NCI-H510A (cell line): ENCODE data around the gene ORMDL3.
A peak's percentile ranks its signal among the peaks of the same experiment; 100 is the strongest.
"Not testable (repeated sequence)": the region's sequence is repeated elsewhere in the genome, so short reads cannot be mapped to it uniquely, and the experiment has no call there.

Experiments used
- DNase-seq: peaks from one replicate; lab custom pipeline; 2025; lab: John Stamatoyannopoulos, UW

ORMDL3 gene

DNA sequence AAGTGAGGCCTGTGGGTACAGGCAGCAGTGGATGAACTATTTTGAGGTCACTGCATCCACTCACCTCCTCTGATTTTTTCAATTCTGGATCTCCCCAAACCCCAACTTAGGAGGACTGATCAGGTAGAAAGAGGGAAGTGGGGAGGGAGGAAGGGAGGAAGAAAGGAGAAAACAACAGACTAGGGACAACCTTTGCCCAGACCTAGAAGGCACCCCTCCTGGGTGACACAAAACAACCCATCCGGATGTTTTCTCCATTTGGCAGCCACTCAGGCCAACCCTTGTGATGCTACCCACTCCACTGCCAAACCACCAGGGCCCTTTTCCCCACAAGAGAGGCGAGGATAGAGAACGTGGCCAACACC, 2.7 kb downstream of the ORMDL3 start:
- DNase-seq, result no peak

DNA sequence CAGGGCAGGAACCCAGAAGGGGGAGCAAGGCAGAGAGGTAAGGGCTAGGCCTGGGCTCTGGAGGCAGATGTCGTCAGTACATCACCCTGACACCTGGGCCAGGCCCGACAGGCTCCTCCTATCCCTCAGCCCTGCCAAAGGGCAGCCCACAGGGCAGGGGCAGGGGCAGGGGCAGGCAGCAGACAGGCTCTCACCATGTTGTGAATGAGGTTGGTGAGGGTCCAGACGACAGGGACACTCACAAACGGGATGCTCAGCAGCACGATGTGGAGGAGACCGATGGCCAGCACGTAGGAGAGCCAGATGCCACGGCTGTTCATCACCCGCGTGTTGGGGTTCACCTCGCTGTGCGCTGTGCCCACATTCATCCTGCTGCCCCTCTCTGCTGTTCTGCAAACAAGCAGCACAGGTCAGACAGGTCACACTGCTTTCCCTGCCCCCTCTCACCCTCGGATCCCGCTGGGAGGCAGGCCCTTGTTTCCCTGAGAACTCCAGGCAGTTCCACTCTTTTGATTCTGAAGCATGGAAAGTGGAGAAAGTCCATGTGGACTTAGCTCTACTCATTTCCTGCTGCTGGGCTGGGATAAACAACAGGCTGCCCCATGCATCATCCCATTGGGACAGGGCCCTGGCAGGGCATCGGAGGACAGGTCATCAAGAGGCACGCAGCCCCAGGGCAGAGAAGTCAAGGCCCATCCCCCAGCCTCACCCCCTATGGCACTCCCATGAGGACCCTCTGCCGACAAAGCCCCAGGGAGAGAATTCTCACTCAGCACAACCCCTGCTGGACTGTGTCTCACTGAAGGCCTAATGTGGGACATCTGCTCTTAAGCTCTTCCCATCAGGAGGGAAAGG, 3.3 kb downstream of the ORMDL3 start:
- no peak for DNase-seq

DNA sequence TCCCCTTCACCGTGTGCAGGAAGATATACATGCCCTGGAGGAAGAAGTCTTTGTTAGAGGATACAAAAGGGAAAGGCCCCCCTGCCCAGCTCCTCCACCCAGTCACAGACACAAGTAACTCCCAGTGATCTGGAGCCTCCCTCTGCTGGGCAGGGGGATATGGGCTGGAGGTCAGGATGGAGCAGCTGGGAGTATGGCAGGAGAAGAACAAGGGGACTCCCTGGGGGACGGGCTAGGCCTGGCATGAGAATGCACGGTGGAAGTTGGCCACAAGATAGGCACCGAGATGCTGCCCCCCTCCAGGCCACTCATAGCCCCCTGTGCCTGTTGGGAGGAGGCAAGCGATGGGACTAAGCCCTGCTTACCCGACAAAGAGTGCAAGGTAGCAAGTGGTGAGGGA, 4.2 kb downstream of the ORMDL3 start:
- DNase-seq, result no peak

DNA sequence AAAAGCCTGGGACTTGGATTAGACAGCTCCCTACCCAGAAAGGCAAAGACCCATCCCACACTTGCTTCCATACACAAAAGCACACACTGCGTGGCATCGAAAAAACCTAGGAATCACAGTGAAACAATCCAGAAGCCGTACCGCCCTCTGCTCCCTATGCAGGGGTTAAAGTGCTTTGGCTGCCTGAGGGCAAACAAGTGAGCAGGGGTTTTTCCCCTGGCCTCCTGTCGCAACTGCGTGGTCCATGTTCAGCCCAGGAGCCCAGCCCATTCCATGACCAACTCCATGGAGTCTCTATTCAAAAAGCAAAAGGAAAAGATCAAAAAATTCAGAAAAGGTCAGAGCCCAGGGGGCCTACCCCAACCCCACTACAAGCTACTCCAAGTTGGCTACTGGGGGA, 5.4 kb downstream of the ORMDL3 start:
- no peak for DNase-seq

DNA sequence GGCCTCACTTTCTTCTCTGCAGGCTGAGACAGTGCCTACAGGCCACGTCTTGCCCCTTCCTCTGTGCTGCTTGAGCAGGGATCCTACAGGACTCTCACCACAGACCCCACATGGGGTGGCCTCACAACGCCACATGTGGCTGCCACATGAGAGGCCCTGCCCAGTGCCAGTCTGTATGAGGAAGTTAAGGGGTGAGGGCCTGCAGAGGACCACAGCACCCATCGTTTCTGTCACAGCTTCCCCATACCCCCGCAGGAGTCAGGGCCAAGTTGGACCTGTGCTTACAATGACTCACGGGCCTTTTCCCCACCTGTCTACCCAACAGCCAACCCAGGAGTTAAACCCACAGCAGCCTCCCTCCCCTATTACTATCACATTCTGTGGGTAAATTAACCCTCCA, 6.1 kb downstream of the ORMDL3 start:
- DNase-seq, result no peak

DNA sequence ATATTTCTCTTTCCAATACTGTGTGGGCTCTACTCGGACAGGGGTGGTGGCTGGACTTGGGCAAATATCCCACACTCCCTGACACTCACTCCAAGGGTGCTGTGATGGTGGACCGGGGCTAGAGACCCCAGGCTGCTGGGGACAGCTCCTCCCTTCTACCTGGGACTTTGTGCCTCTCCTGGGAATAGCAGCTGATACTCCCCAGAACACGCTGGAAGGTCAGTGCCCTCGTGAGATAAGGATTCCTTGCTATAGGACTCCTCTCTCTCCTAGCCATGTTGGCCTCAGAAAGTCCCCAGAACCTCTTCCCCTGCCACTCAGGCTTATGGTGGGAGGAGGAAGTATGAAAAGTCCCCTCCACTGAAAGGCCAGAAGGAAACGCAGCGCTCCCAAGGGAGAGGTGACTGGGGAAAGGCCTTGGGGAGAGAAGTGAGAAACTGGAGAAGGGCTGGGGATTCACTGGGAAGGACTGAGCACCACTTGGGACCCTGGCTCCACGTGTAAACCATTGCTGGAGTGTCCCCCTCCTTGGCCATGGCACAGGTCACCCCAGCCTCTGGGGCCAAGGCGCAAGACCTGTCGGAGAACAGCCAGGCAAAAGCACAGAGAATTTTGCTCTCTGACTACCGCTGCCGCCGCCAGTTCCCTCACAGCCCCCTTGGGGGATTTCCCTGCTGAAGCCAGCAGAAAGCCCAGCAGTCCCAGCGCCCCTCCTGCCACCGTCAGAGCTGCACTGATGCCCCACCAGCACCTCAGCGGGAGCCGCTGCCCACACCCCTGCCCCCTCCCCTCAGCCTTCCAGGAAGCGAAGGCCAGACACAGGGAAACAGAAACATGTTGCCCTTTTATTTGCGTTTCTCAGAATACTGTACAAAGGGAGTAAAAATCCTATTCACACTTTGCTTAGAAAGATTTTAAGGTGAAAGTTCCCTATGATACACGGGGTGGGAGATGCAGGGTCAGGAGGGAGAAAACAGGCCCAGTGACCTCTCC, 6.9 kb downstream of the ORMDL3 start:
- DNase-seq, result no peak

DNA sequence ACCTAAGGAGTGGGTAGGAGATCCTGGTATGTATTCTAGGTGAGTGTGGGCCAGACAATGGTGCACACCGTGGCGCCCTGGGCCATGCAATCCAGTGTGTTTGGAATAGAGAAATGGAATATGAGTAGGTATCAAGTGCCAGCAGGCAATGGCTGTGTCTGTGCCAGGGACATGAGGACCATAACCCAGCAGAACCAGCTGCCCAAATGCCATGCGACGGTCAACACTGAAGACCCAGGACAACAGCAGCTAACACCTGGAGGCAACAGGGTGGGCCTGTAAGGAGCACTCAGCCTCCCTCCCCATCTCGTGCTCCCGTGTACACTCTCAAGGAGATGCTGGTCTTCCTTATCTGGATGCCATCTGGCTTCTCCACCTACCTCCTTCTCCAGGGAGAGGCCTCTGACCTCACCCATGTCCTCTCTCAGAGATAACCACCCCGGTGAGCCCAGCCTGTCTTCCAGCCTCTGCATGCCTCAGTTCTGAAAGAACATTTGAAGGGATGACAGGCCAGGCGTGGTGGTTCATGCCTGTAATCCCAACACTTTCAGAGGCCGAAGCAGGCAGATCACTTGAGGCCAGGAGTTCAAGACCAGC, 8.2 kb downstream of the ORMDL3 start:
- no peak for DNase-seq

DNA sequence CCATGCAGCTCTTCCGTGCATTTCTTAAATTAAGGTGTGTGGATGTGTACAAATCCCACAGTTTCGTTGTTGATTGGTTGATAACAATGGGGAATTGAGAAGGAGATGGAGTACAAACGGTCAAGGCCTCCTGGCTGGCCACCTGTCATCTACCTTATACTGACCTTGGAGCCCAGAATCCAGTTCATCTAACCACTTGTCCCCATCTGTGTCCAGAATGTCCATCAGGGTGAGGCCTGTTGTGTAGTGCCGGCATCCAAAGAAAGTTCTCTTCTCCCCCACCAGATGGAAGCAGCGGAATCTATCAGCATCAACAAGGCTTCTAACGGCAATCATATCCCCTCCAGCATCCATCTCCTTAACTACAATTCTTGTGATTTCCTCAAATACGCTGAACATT, 10.5 kb downstream of the ORMDL3 start:
- DNase-seq, result no peak

DNA sequence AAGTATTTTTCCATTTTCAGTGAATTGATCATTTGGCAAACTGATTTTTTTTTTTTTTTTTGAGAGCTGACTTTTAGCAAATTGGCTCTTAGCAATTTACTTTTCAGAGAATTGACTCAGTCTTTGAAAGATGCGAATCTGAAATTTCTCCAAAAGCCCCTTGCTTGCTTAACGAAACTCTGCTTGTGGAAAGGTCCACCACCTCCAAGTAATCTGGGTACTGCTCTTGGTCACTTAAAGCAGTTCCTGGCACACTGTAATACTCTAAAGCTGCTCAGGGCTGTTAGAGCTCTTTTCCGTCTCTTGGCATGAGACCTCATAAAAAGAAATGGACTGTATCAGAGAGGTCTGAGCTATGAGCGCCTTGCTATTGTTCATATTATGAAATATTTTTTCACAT, 11.8 kb downstream of the ORMDL3 start:
- no peak for DNase-seq

DNA sequence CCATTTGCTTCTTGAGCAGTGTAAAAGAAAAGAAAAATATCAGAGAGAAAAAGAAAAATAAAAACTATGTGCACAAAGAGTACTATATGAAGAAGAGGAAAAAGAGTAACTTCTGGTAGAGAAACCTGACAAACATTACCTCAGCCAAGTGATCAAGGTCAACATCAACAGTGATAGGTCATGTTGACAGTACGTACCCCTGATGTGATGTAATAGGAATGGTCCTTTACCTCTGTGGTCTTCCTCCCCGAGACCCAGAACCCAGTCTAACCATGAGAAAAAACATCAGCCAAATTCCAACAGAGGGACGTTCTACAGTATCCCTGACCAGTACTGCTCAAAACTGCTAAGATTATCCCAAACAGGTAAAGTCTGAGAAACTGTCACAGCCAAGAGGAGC, 13.4 kb downstream of the ORMDL3 start:
- no peak for DNase-seq

DNA sequence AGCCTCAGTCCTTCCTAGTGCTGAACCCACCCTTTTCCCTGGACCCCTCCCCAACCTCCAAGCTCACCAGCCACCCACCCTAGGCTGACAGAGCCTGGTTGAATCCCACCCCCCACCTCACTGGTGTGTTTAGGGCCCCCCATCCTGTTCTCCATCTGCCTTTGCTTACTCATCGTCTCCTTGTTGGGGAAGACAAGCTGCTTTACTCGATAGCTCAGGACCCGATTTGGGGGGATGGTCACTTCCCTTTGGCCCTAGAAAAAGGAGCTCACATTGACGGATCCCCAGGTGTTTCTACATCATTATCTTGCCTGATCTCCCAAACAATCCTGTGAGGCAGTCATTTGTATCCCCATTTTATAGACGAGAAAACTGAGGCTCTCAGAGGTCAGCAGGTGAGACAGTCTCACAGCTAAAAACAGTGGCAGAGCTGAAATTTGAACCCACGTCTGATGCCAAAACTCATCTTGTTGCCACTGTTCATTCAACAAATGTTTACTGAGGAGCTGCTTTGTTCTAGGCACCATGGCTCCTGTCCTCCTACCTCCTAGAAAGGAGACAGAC, 18.5 kb downstream of the ORMDL3 start:
- DNase-seq, result no peak

DNA sequence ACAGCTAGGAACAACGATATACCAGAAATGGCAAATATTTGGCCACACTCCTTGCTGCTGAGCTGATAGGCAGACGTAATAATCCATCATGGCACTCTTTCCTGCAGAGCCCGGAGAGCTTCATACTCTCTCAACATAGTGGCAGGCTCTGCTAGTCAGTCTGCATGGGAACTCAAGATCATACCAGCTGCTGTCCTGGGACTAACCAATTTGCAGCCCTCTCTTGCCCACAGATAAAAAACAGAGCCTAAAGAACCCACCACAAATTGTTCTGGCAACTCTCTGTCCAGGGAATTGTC, 22.5 kb downstream of the ORMDL3 start:
- DNase-seq, result no peak

DNA sequence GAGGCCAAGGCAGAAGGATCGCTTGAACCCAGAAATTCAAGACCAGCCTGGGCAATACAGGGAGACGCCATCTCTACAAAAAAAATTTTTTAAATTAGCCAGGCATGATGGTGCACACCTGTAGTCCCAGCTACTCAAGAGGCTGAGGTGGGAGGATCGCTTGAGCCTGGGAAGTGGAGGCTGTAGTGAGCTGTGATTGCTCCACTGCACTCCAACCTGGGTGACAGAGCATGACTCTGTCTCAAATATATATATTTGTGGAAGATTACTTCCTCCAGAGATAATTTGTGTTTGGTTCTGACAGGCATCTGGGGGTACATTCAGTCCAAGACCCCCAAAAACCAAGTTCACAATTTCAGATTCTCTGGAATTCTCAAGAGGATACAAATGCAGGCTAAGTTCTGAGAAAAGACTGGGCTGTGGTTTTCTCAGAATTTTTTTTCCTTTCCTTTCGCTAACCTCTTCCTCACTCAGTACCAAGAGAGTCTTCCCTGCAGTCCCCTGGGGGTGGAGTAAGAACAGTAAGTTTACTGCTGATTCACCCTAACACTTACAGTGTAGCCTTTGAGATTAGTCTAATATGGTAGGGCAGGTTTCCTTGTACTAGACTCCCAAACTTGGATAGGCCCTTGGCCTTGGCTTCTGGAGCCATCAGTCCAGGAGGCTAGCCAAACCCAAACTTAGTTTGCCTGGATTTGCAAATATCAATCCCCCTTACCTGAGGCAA, 24.1 kb downstream of the ORMDL3 start:
- DNase-seq, result no peak

DNA sequence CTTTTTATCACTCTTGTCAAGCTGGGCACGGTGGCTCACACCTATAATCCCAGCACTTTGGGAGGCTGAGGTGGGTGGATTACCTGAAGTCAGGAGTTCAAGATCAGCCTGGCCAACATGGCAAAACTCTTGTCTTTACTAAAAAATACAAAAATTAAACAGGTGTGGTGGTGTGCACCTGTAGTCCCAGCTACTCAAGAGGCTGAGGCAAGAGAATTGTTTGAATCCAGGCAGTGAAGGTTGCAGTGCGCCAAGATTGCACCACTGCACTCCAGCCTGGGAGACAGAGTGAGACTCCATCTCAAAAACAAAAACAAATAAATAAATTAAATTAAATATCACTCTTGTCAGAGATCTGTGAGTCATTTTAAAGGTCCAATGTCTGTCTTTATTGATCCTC, 25.4 kb downstream of the ORMDL3 start:
- not testable (repeated sequence) for DNase-seq

DNA sequence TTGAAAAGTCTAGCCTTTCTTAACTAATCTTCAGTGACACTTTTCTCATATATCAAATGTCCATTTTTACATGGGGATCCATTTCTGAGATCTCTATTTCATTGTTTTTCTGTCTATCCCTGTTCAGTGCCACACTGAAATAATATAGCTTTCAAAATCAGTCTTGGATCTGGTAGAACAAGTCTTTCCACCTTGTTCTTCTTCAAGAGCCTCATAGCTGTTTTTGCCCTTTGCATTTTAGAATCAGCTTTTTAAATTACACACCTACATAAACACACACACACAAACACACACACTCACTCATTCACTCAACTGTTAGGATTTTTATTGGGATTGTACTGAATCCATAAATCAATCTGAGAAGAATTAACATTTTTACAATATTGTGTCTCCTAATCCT, 28.2 kb downstream of the ORMDL3 start:
- peak; percentile 15 for DNase-seq

DNA sequence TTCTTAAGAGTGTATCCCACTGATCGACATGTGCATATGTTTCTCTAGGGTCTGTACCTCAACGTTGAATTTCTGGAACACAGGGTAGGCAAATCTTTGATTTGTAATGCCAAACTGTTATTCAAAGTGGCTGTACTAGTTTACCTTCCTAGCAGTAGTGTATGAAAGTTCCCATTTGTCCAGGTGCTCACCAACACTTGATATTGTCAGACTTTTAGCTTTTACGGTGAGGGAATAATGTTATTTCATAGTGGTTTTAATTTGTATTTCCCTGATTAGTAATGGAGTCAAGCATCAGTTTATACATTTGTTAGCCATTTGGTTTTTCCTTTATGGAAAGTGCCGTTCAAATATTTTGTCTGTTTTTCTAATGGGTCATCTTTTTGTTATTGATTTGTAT, 29.3 kb downstream of the ORMDL3 start:
- no peak for DNase-seq

DNA sequence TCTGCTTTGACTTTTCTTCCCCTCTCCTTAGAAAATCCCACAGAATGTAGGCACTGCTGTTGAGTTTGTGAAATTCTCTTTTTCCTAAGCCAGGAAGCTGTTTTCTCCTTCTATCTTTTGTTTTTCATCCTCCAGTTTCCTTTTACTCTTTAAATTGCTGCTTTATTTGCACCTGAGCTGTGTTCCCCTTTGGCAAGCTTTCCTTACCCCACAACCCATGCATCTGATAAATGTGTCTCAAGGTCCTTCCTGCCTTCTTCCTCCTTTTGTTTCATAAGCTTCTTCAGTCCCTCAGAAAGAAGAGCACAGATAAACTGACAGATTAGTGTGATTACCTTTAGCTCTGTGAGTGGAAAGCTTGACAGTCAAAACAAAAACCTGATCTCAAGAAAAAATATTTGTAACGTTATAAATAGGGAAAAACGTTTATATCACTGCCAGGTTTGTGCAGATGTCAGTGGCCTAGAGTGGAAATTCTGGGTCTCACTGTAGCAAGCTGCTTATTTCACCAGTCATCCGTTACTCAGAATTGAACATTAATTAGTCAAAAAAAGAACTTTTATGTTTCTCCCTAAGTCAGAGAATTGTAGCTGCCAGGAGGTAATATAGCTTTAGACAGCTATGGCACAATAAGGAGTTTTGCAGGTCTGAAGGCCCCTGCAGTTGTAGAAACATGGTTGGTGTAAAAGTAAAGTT, 32.6 kb downstream of the ORMDL3 start:
- no peak for DNase-seq

DNA sequence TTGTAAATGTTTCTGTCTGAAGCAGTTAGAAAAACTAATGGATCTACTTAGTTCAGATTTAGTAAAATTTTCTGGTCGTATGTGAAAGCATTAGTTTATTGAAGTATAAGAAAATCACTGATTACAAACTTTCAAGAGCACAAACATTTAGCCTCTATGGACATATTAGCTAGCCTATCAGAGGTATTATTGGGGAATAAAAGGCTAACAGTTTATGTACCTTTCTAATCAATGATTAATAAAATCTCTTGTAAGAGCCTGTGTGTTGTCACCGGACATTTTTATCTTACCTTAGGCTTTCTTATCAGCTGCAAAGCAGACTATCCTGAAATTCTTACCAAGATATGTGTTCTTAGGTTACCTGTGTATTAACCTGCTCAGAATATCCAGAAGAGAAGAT, 38.2 kb downstream of the ORMDL3 start:
- DNase-seq, result no peak

DNA sequence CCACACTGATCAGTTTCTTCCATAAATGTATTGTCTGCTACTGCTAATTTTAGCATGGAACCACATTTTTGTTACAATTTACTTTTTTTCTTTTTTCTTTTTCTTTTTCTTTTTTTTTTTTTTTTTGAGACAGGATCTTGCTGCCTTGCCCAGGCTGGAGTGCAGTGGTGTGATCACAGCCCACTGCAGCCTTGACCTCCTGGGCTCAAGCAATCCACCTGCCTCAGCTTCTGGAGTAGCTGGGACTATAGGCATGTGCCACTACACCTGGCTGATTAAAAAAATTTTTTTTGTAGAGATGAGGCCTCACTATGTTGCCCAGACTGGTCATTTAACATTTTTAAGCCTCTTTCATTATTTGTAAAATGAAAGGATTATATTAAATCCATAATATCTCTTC, 40.3 kb downstream of the ORMDL3 start:
- DNase-seq, result no peak

DNA sequence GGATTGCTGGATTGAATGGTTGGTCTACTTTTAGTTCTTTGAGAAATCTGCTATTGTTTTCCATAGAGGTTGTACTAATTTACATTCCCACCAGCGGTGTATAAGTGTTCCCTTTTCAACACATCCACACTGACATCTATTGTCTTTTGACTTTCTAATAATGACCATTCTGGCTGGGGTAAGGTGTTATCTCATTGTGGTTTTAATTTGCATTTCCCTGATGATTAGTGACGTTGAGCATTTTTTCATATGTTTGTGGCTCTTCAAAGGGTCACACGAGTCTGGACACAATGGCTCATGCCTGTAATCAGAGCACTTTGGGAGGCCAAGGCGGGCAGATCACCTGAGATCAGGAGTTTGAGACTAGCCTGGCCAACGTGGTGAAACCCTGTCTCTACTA, 41.3 kb downstream of the ORMDL3 start:
- not testable (repeated sequence) for DNase-seq

DNA sequence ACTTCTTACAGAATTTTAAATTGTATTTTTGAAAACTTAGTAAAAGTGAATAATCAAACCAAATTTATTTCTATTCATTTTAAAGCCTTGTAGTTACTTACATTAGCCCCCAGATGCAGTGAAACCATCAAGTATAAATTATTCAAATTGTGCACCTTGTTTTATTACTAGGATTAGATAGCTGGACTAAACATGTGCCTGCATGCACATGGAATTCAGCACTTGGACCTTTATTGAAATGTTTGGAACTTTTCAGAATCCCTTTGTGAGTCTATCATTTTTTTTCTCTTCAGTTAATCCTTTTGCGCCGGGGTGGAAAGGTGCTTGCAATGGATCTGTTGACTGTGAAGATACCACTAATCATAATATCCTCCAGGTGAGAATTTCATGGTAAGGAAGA, 54.6 kb downstream of the ORMDL3 start:
- peak; percentile 12 for DNase-seq
